HL-60 (cell line): ENCODE results near the gene PSMA7.

Experiments used
- TF ChIP-seq, protein P1 (sequence below): IDR thresholded peaks from 2 replicates; pipeline ENCODE4 v1.6.1; 2012; ENCODE audit warnings: low read depth; ENCODE audit not compliant: insufficient replicate concordance
- TF ChIP-seq, protein P2 (sequence below): IDR thresholded peaks from one replicate; pipeline ENCODE4 v1.5.1; 2011; ENCODE audit warnings: low read length, control low read depth, inconsistent platforms; ENCODE audit not compliant: insufficient read depth

DNA sequence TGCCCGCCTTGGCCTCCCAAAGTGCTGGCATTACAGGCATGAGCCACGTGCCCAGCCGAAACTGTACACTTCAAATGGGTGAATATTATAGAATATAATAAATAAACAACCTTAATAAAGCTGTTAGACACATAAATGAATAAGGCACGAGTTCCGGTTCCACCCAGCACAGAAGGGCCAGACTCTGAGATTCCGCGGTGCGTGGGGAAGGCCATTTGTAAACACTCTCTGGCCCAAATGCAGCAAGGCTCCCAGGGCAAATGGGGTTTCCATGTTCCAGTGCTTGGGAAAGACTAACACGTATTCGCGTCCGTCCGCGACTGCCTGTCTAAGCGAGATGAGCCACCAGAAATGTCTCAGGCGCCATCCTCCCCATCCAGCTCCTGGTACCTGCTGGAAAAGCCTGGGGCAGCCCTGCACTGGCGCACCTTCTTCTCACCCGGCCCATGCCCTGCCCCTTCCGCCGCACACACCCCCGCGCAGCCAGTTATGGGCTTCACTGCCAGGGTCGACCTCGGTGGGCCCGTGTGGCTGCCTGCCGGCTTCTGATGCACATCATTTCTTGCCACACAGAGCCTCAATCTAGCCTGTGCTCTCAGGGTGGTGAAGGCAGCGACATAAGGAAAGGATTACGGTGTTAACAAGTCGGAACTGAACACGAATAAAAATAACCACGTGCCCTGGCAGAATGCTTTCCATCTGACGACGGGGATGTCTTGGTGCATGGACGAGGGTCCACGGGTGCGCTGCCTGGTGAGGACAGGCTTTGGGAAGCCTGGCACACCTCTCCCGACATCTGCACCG, 26.4 kb downstream of the PSMA7 start:
- TF ChIP-seq, protein P1, sequence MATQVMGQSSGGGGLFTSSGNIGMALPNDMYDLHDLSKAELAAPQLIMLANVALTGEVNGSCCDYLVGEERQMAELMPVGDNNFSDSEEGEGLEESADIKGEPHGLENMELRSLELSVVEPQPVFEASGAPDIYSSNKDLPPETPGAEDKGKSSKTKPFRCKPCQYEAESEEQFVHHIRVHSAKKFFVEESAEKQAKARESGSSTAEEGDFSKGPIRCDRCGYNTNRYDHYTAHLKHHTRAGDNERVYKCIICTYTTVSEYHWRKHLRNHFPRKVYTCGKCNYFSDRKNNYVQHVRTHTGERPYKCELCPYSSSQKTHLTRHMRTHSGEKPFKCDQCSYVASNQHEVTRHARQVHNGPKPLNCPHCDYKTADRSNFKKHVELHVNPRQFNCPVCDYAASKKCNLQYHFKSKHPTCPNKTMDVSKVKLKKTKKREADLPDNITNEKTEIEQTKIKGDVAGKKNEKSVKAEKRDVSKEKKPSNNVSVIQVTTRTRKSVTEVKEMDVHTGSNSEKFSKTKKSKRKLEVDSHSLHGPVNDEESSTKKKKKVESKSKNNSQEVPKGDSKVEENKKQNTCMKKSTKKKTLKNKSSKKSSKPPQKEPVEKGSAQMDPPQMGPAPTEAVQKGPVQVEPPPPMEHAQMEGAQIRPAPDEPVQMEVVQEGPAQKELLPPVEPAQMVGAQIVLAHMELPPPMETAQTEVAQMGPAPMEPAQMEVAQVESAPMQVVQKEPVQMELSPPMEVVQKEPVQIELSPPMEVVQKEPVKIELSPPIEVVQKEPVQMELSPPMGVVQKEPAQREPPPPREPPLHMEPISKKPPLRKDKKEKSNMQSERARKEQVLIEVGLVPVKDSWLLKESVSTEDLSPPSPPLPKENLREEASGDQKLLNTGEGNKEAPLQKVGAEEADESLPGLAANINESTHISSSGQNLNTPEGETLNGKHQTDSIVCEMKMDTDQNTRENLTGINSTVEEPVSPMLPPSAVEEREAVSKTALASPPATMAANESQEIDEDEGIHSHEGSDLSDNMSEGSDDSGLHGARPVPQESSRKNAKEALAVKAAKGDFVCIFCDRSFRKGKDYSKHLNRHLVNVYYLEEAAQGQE = no peak
- TF ChIP-seq, protein P2, sequence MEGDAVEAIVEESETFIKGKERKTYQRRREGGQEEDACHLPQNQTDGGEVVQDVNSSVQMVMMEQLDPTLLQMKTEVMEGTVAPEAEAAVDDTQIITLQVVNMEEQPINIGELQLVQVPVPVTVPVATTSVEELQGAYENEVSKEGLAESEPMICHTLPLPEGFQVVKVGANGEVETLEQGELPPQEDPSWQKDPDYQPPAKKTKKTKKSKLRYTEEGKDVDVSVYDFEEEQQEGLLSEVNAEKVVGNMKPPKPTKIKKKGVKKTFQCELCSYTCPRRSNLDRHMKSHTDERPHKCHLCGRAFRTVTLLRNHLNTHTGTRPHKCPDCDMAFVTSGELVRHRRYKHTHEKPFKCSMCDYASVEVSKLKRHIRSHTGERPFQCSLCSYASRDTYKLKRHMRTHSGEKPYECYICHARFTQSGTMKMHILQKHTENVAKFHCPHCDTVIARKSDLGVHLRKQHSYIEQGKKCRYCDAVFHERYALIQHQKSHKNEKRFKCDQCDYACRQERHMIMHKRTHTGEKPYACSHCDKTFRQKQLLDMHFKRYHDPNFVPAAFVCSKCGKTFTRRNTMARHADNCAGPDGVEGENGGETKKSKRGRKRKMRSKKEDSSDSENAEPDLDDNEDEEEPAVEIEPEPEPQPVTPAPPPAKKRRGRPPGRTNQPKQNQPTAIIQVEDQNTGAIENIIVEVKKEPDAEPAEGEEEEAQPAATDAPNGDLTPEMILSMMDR = no peak
